PC-3 (cell line): ENCODE measurements around the gene PAX5. TPM values are rescaled to one million over a fixed set of nuclear protein-coding genes. Genes with fewer than 3 reads are reported as not detected.

Experiments
- ATAC-seq: fragments of 200-7000 bp; cut with Tn5 transposase; 2 replicates; pipeline ENCODE4 v1.9.1; 2020; ENCODE audit warnings: mild to moderate bottlenecking, moderate library complexity
- BruUV-seq: library from RNA; stranded (reverse); fragments of 400-500 nt; replicated peaks from 2 replicates; lab custom pipeline; 2021; lab: Mats Ljungman, UMichigan
- CTCF ChIA-PET: fragments of 300-600 bp; sonication (Branson Sonifier 250); formaldehyde crosslinking; loops from one replicate; lab custom pipeline; 2022; ENCODE audit warnings: antibody characterized with exemption; lab: Charles Lee
- POLR2A ChIA-PET: fragments of 300-600 bp; sonication (Branson Sonifier 250); formaldehyde crosslinking; loops from one replicate; lab custom pipeline; 2022; ENCODE audit warnings: antibody characterized with exemption; ENCODE audit not compliant: unreplicated experiment; lab: Charles Lee
- DNase-seq: peaks from one replicate; pipeline ENCODE4 v3.0.0-alpha.2; 2015
- H2AFZ ChIP-seq: fragments of 300-600 bp; sonication (generic); 2 replicates; pipeline ENCODE4 v1.6.0; 2016; ENCODE audit warnings: antibody characterized with exemption, low read length
- H3F3A ChIP-seq: fragments of 300-600 bp; sonication (generic); one replicate; pipeline ENCODE4 v1.6.0; 2017; ENCODE audit warnings: antibody characterized with exemption, low read length, control low read depth, mild to moderate bottlenecking; ENCODE audit not compliant: unreplicated experiment
- H3K27ac ChIP-seq: fragments of 300-600 bp; sonication (generic); 2 replicates; pipeline ENCODE4 v1.5.1; 2016; ENCODE audit warnings: mild to moderate bottlenecking, low read length
- H3K27me3 ChIP-seq: fragments of 300-600 bp; sonication (generic); 2 replicates; pipeline ENCODE4 v1.6.1; 2016; ENCODE audit warnings: low read length, mixed read lengths
- H3K36me3 ChIP-seq: fragments of 300-600 bp; sonication (generic); 2 replicates; pipeline ENCODE4 v1.6.1; 2016; ENCODE audit warnings: low read depth, mixed run types, low read length, mixed read lengths
- H3K4me1 ChIP-seq: fragments of 300-600 bp; sonication (generic); 2 replicates; pipeline ENCODE4 v1.5.1; 2016; ENCODE audit warnings: low read length; ENCODE audit not compliant: insufficient read depth
- H3K4me2 ChIP-seq: fragments of 300-600 bp; sonication (generic); 2 replicates; pipeline ENCODE4 v1.6.0; 2016; ENCODE audit warnings: low read length
- H3K4me3 ChIP-seq: fragments of 300-600 bp; sonication (generic); 2 replicates; pipeline ENCODE4 v1.5.1; 2016; ENCODE audit warnings: mild to moderate bottlenecking, low read length, mixed read lengths
- H3K79me2 ChIP-seq: fragments of 300-600 bp; sonication (generic); 2 replicates; pipeline ENCODE4 v1.6.1; 2017; ENCODE audit warnings: low read length, mixed read lengths
- H3K9ac ChIP-seq: fragments of 300-600 bp; sonication (generic); 2 replicates; pipeline ENCODE4 v1.6.0; 2016; ENCODE audit warnings: mild to moderate bottlenecking, low read length
- H3K9me2 ChIP-seq: fragments of 300-600 bp; sonication (generic); replicated peaks from 2 replicates; pipeline ENCODE4 v1.6.1; 2016; ENCODE audit warnings: mixed run types, low read length, mixed read lengths
- H3K9me3 ChIP-seq: fragments of 300-600 bp; sonication (generic); 2 replicates; pipeline ENCODE4 v1.6.1; 2016; ENCODE audit warnings: low read length, mixed read lengths
- H4K20me1 ChIP-seq: fragments of 300-600 bp; sonication (generic); 2 replicates; pipeline ENCODE4 v1.6.1; 2016; ENCODE audit warnings: low read length, mixed read lengths
- CTCF ChIP-seq: fragments of 300-600 bp; sonication (generic); conservative IDR thresholded peaks from 2 replicates; pipeline ENCODE4 v1.5.1; 2017; ENCODE audit warnings: antibody characterized with exemption, low read depth, mild to moderate bottlenecking, low read length
- EZH2 ChIP-seq: fragments of 300-600 bp; sonication (generic); IDR thresholded peaks from one replicate; pipeline ENCODE4 v1.6.1; 2017; ENCODE audit warnings: antibody characterized with exemption, mild to moderate bottlenecking, low read length; ENCODE audit not compliant: unreplicated experiment
- EZH2phosphoT487 ChIP-seq: fragments of 300-600 bp; sonication (generic); IDR thresholded peaks from 2 replicates; pipeline ENCODE4 v1.6.1; 2018; ENCODE audit warnings: mild to moderate bottlenecking, antibody characterized with exemption, low read length, borderline replicate concordance
- intact Hi-C: fragments of 100-400 bp; cut with micrococcal nuclease; formaldehyde crosslinking; loops from 2 replicates; pipeline ENCODE4 v1.9.0; 2023
- total RNA-seq: library from RNA; depleted of rRNA; stranded (reverse); fragments of >200 nt; gene quantifications from 2 replicates; pipeline ENCODE4 v1.2.3, GENCODE V29; 2014

The PAX5 gene
- total RNA-seq, 1 experiment from 2014 or later, result not detected

- no TSS peak for BruUV-seq
- CTCF ChIA-PET, result no interaction called here
- intact Hi-C loops, result loop anchor here (10.0 kb wide), 1 partner anchor 460 kb away; the partner anchor contains the start of gene RNF38
Measured at GRCh38 chr9:36864491-36865410, 169.3 kb downstream of the PAX5 start.

GRCh38 chr9:36862206-36863145, 171.6 kb downstream of the PAX5 start:
- POLR2A ChIA-PET, result no interaction called here
- Histone ChIP-seq H4K20me1 (no peaks in the 10 kb centered on the region), H3K4me3 (no peak overlapping the region), H3K27me3 (no peaks in the 10 kb centered on the region; the same call in 1 of the 2 replicates), H3K4me1 (no peaks in the 10 kb centered on the region), H3K27ac (no peak overlapping the region), H2AFZ (no peak overlapping the region), H3K9me2 (no peaks in the 10 kb centered on the region), H3K4me2 (no peak overlapping the region), H3K79me2 (no peaks in the 10 kb centered on the region), H3K36me3 (no peaks in the 10 kb centered on the region), H3K9ac (no peak overlapping the region), H3K9me3 (no peaks in the 10 kb centered on the region), H3F3A (no peaks in the 10 kb centered on the region)
- intact Hi-C loops, result loop anchor here (10.0 kb wide), 1 partner anchor 458 kb away; the partner anchor contains the start of gene RNF38
- CTCF ChIA-PET, result no interaction called here
- BruUV-seq, result no TSS peak
- ATAC-seq (peak; percentile 49), DNase-seq (peak; percentile 41)
- TF ChIP-seq CTCF (peak; percentile 67), EZH2phosphoT487 (no peak), EZH2 (no peak)

More at GRCh38 chr9:36864491-36865410, 169.3 kb downstream of the PAX5 start:
- H2AFZ ChIP-seq, result no peak overlapping the region
- H3K36me3 ChIP-seq, result no peaks in the 10 kb centered on the region
- POLR2A ChIA-PET, result no interaction called here
- no peaks in the 10 kb centered on the region for H4K20me1 ChIP-seq
- ATAC-seq (no peak), DNase-seq (no peak)
- no peak overlapping the region for H3K9ac ChIP-seq
- H3K9me2 ChIP-seq, result no peaks in the 10 kb centered on the region
- H3K9me3 ChIP-seq, result no peaks in the 10 kb centered on the region
- H3F3A ChIP-seq, result no peaks in the 10 kb centered on the region
- H3K4me1 ChIP-seq, result no peaks in the 10 kb centered on the region
- no peak overlapping the region for H3K27ac ChIP-seq
- H3K4me3 ChIP-seq, result no peak overlapping the region
- peaks cover 12% of the 10 kb centered on the region for H3K27me3 ChIP-seq
- TF ChIP-seq EZH2phosphoT487 (no peak), EZH2 (no peak)
- H3K79me2 ChIP-seq, result no peaks in the 10 kb centered on the region
- no peak overlapping the region for H3K4me2 ChIP-seq
